Activated naive CD8-positive, alpha-beta T cell treated with anti-CD3 and anti-CD28 coated beads, Interleukin-2, amount 10 ng/mL, durations not matched to agents 7 days and 5 days (primary cell): ENCODE results near the gene APOL1. TPM values are rescaled to one million over a fixed set of nuclear protein-coding genes. Genes with fewer than 3 reads are reported as not detected.
A peak's percentile ranks its signal among the peaks of the same experiment; 100 is the strongest.
"Not testable (repeated sequence)": the region's sequence is repeated elsewhere in the genome, so short reads cannot be mapped to it uniquely, and the experiment has no call there.

Experiments used
- ATAC-seq: fragments of 150-1000 bp; cut with Tn5 transposase; one replicate; pipeline ENCODE4 v1.10.0; 2021; ENCODE audit warnings: low read depth, moderate library complexity
- POLR2A ChIA-PET: fragments of 350-600 bp; sonication (Branson Sonifier 250); formaldehyde crosslinking; loops from one replicate; lab custom pipeline; 2021; ENCODE audit warnings: antibody characterized with exemption; lab: Charles Lee
- DNase-seq: peaks from one replicate; pipeline ENCODE4 v3.0.0; 2021
- H3K27ac Mint-ChIP-seq: one replicate; pipeline ENCODE4 v1.8.0; 2022; ENCODE audit warnings: mild to moderate bottlenecking, mixed read lengths
- H3K27me3 Mint-ChIP-seq: one replicate; pipeline ENCODE4 v1.8.0; 2022; ENCODE audit warnings: mild to moderate bottlenecking, moderate library complexity, mixed read lengths
- H3K36me3 Mint-ChIP-seq: one replicate; pipeline ENCODE4 v1.8.0; 2021; ENCODE audit warnings: mild to moderate bottlenecking, mixed read lengths
- H3K4me1 Mint-ChIP-seq: one replicate; pipeline ENCODE4 v1.8.0; 2021; ENCODE audit warnings: mixed read lengths
- H3K4me3 Mint-ChIP-seq: one replicate; pipeline ENCODE4 v1.8.0; 2022; ENCODE audit warnings: mild to moderate bottlenecking, moderate library complexity, mixed read lengths
- H3K9me3 Mint-ChIP-seq: one replicate; pipeline ENCODE4 v1.8.0; 2021; ENCODE audit warnings: mixed read lengths
- total RNA-seq, 2 experiments: library from RNA; stranded (reverse); gene quantifications; one replicate each; pipeline ENCODE4 v1.2.3, GENCODE V29; 2021

Gene APOL1
- total RNA-seq, 2 experiments from 2014 or later, result 38.4 to 40.9 TPM

GRCh38 chr22:36239401-36240171 is 13.3 kb upstream of the APOL1 start, which contains the start of gene APOL2:
TSS of gene APOL2 (minus strand) at chr22:36239527. CDS start at chr22:36233162, 6,365 bp downstream.
- DNase-seq, result peak; percentile 76
- Mint-ChIP-seq H3K27ac (peak within 1 kb of the TSS; percentile 88), H3K27me3 (peaks cover 10% of the 10 kb centered on the region), H3K4me1 (peaks cover 35% of the 10 kb centered on the region), H3K36me3 (peaks cover 39% of the 10 kb centered on the region), H3K9me3 (peaks cover 12% of the 10 kb centered on the region), H3K4me3 (peak within 1 kb of the TSS; percentile 88)
- peak; percentile 98 for ATAC-seq
- POLR2A ChIA-PET, result interaction anchor here (0.5 to 3.5 kb wide), 12 partner anchors 9 to 267 kb away, joined by 3 to 26 read pairs (median 4); partner anchors contain the start of gene APOL1

- Mint-ChIP-seq H3K4me1 (peaks cover 6% of the 10 kb centered on the region), H3K9me3 (peaks cover 13% of the 10 kb centered on the region), H3K27me3 (peaks cover 10% of the 10 kb centered on the region), H3K27ac (no peak overlapping the region), H3K4me3 (no peak overlapping the region), H3K36me3 (peaks cover 8% of the 10 kb centered on the region)
- POLR2A ChIA-PET, result interaction anchor here (0.6 to 1.0 kb wide), 2 partner anchors 8 to 1597 kb away, joined by 4 to 6 read pairs; no protein-coding TSS in a partner anchor
- ATAC-seq, result no peak
- no peak for DNase-seq
Measured at GRCh38 chr22:36243986-36244385, 8.9 kb upstream of the APOL1 start.

GRCh38 chr22:36244522-36245391 is 8.2 kb upstream of the APOL1 start:
- Mint-ChIP-seq H3K4me3 (no peak overlapping the region), H3K4me1 (peaks cover 3% of the 10 kb centered on the region), H3K27me3 (peaks cover 10% of the 10 kb centered on the region), H3K9me3 (peaks cover 13% of the 10 kb centered on the region), H3K27ac (no peak overlapping the region), H3K36me3 (peaks cover 6% of the 10 kb centered on the region)
- no peak for ATAC-seq
- POLR2A ChIA-PET, result interaction anchor here (1.0 kb wide), 1 partner anchor 9 kb away, joined by 4 read pairs; no protein-coding TSS in a partner anchor
- no peak for DNase-seq

GRCh38 chr22:36245805-36246356 is 7.1 kb upstream of the APOL1 start:
- Mint-ChIP-seq H3K4me1 (no peaks in the 10 kb centered on the region), H3K27me3 (peaks cover 10% of the 10 kb centered on the region), H3K27ac (no peak overlapping the region), H3K9me3 (peaks cover 13% of the 10 kb centered on the region), H3K4me3 (no peak overlapping the region), H3K36me3 (peaks cover 6% of the 10 kb centered on the region)
- POLR2A ChIA-PET, result no interaction called here
- DNase-seq (no peak), ATAC-seq (no peak)

GRCh38 chr22:36246718-36247117 is 6.2 kb upstream of the APOL1 start:
- no peak overlapping the region for H3K4me3 Mint-ChIP-seq
- peaks cover 10% of the 10 kb centered on the region for H3K27me3 Mint-ChIP-seq

GRCh38 chr22:36247955-36248354 is 5.0 kb upstream of the APOL1 start:
- ATAC-seq (no peak), DNase-seq (no peak)
- peaks cover 3% of the 10 kb centered on the region for H3K36me3 Mint-ChIP-seq
- H3K4me1 Mint-ChIP-seq, result peaks cover 5% of the 10 kb centered on the region
- H3K4me3 Mint-ChIP-seq, result no peak overlapping the region
- POLR2A ChIA-PET, result no interaction called here
- peaks cover 4% of the 10 kb centered on the region for H3K27me3 Mint-ChIP-seq
- no peak overlapping the region for H3K27ac Mint-ChIP-seq
- peaks cover 9% of the 10 kb centered on the region for H3K9me3 Mint-ChIP-seq

More at GRCh38 chr22:36246718-36247117, 6.2 kb upstream of the APOL1 start:
- Mint-ChIP-seq H3K36me3 (peaks cover 6% of the 10 kb centered on the region), H3K4me1 (no peaks in the 10 kb centered on the region), H3K27ac (no peak overlapping the region), H3K9me3 (peaks cover 13% of the 10 kb centered on the region)
- ATAC-seq, result no peak
- DNase-seq, result no peak
- POLR2A ChIA-PET, result no interaction called here

- Mint-ChIP-seq H3K36me3 (peaks cover 6% of the 10 kb centered on the region), H3K4me3 (no peak overlapping the region), H3K27me3 (no peaks in the 10 kb centered on the region), H3K27ac (no peak overlapping the region), H3K9me3 (peaks cover 5% of the 10 kb centered on the region), H3K4me1 (peaks cover 11% of the 10 kb centered on the region)
- POLR2A ChIA-PET, result interaction anchor here (1.1 to 1.2 kb wide), 2 partner anchors 10 to 22 kb away, joined by 3 read pairs; partner anchors contain the start of gene APOL2
- ATAC-seq (no peak), DNase-seq (no peak)
Measured at GRCh38 chr22:36249160-36249559, 3.8 kb upstream of the APOL1 start.

GRCh38 chr22:36250292-36250960 is 2.5 kb upstream of the APOL1 start:
- ATAC-seq, H3K9me3 Mint-ChIP-seq, POLR2A ChIA-PET, H3K36me3 Mint-ChIP-seq, H3K27me3 Mint-ChIP-seq, DNase-seq, H3K27ac Mint-ChIP-seq, H3K4me3 Mint-ChIP-seq: not testable (repeated sequence)
- H3K4me1 Mint-ChIP-seq, result peaks cover 16% of the 10 kb centered on the region

GRCh38 chr22:36251979-36252608 is 839 bp upstream of the APOL1 start:
- H3K9me3 Mint-ChIP-seq, result not testable (repeated sequence)

GRCh38 chr22:36253523-36254490 is 874 bp downstream of the APOL1 start:
- DNase-seq (no peak), ATAC-seq (no peak)
- peak overlapping the region; percentile 93 for H3K27ac Mint-ChIP-seq
- H3K9me3 Mint-ChIP-seq, result peaks cover 1% of the 10 kb centered on the region
- POLR2A ChIA-PET, result interaction anchor here (0.8 to 2.9 kb wide), 7 partner anchors 13 to 93 kb away, joined by 3 to 26 read pairs (median 4); partner anchors contain the start of genes APOL2 and APOL3
- no peaks in the 10 kb centered on the region for H3K27me3 Mint-ChIP-seq
- H3K4me3 Mint-ChIP-seq, result peak overlapping the region; percentile 92
- peaks cover 43% of the 10 kb centered on the region for H3K4me1 Mint-ChIP-seq
- H3K36me3 Mint-ChIP-seq, result peaks cover 14% of the 10 kb centered on the region

More at GRCh38 chr22:36251979-36252608, 839 bp upstream of the APOL1 start:
- Mint-ChIP-seq H3K4me1 (peaks cover 29% of the 10 kb centered on the region), H3K4me3 (peak overlapping the region; percentile 92), H3K36me3 (peaks cover 14% of the 10 kb centered on the region), H3K27ac (peak overlapping the region; percentile 93)
- not testable (repeated sequence) for ATAC-seq, DNase-seq, H3K27me3 Mint-ChIP-seq
- POLR2A ChIA-PET, result interaction anchor here (1.0 to 2.9 kb wide), 5 partner anchors 11 to 23 kb away, joined by 3 to 26 read pairs (median 4); partner anchors contain the start of gene APOL2

- DNase-seq, H3K9me3 Mint-ChIP-seq, POLR2A ChIA-PET, ATAC-seq, H3K27me3 Mint-ChIP-seq: not testable (repeated sequence)
- H3K4me3 Mint-ChIP-seq, result peak overlapping the region; percentile 76
- H3K4me1 Mint-ChIP-seq, result peaks cover 51% of the 10 kb centered on the region
- H3K27ac Mint-ChIP-seq, result peak overlapping the region; percentile 75
- peaks cover 14% of the 10 kb centered on the region for H3K36me3 Mint-ChIP-seq
Measured at GRCh38 chr22:36255572-36255971, 2.6 kb downstream of the APOL1 start.
